LNCaP clone FGC (cell line): ENCODE results near the gene PCDHB7.
"Not testable (repeated sequence)": the region's sequence is repeated elsewhere in the genome, so short reads cannot be mapped to it uniquely, and the experiment has no call there.

ENCODE experiments used
- DNase-seq: peaks from one replicate; pipeline ENCODE4 v3.0.0-alpha.2; 2011; ENCODE audit warnings: low read depth
- H3K4me3 ChIP-seq: 2 replicates; pipeline ENCODE4 v1.5.1; 2011; ENCODE audit warnings: mild to moderate bottlenecking, low read depth, low read length, control low read depth
- TF ChIP-seq, protein P1 (sequence below): IDR thresholded peaks from 2 replicates; pipeline ENCODE4 v1.5.1; 2012; ENCODE audit warnings: mild to moderate bottlenecking; ENCODE audit not compliant: control insufficient read depth, insufficient read depth; ENCODE audit errors: extremely low read depth

PCDHB7 gene

GRCh38 chr5:141177577-141178191 lies 5.2 kb downstream of the PCDHB7 start, which contains the start of gene PCDHB8:
Gene PCDHB8 (plus strand): TSS chr5:141177790. CDS start chr5:141178035, 245 bp downstream.
- not testable (repeated sequence) for DNase-seq
- H3K4me3 ChIP-seq, result peak within 1 kb of the TSS; percentile 6; the same call in 1 of the 2 replicates
- TF ChIP-seq, protein P1, sequence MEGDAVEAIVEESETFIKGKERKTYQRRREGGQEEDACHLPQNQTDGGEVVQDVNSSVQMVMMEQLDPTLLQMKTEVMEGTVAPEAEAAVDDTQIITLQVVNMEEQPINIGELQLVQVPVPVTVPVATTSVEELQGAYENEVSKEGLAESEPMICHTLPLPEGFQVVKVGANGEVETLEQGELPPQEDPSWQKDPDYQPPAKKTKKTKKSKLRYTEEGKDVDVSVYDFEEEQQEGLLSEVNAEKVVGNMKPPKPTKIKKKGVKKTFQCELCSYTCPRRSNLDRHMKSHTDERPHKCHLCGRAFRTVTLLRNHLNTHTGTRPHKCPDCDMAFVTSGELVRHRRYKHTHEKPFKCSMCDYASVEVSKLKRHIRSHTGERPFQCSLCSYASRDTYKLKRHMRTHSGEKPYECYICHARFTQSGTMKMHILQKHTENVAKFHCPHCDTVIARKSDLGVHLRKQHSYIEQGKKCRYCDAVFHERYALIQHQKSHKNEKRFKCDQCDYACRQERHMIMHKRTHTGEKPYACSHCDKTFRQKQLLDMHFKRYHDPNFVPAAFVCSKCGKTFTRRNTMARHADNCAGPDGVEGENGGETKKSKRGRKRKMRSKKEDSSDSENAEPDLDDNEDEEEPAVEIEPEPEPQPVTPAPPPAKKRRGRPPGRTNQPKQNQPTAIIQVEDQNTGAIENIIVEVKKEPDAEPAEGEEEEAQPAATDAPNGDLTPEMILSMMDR, result peak; percentile 43

- H3K4me3 ChIP-seq, DNase-seq: not testable (repeated sequence)
These were observed 6.9 kb downstream of the PCDHB7 start for GRCh38 chr5:141179371-141179770.

DNA sequence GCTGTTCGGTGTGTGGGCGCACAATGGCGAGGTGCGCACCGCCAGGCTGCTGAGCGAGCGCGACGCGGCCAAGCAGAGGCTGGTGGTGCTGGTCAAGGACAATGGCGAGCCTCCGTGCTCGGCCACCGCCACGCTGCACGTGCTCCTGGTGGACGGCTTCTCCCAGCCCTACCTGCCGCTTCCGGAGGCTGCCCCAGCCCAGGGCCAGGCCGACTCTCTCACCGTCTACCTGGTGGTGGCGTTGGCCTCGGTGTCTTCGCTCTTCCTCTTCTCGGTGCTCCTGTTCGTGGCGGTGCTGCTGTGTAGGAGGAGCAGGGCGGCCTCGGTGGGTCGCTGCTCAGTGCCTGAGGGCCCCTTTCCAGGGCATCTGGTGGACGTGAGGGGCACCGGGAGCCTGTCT lies 7.4 kb downstream of the PCDHB7 start:
- not testable (repeated sequence) for H3K4me3 ChIP-seq, DNase-seq

- TF ChIP-seq, protein P1, result no peak
- no peak overlapping the region for H3K4me3 ChIP-seq
- DNase-seq, result no peak
These were observed 7.9 kb downstream of the PCDHB7 start for GRCh38 chr5:141180313-141180712.

- TF ChIP-seq, protein P1, result peak; percentile 59
- H3K4me3 ChIP-seq, result no peak within 1 kb of the TSS; the same call in 1 of the 2 replicates
- no peak for DNase-seq
These were observed 9.8 kb downstream of the PCDHB7 start, which contains the start of gene PCDHB16 for GRCh38 chr5:141182248-141182647. Gene PCDHB16 (plus strand): TSS chr5:141182387. CDS start chr5:141182560, 173 bp downstream.

DNA sequence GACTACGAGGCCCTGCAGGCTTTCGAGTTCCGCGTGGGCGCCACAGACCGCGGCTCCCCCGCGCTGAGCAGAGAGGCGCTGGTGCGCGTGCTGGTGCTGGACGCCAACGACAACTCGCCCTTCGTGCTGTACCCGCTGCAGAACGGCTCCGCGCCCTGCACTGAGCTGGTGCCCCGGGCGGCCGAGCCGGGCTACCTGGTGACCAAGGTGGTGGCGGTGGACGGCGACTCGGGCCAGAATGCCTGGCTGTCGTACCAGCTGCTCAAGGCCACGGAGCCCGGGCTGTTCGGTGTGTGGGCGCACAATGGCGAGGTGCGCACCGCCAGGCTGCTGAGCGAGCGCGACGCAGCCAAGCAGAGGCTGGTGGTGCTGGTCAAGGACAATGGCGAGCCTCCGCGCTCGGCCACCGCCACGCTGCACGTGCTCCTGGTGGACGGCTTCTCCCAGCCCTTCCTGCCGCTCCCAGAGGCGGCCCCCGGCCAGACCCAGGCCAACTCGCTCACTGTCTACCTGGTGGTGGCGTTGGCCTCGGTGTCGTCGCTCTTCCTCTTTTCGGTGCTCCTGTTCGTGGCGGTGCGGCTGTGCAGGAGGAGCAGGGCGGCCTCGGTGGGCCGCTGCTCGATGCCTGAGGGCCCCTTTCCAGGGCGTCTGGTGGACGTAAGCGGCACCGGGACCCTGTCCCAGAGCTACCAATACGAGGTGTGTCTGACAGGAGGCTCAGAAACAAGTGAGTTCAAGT lies 11.8 kb downstream of the PCDHB7 start:
- not testable (repeated sequence) for DNase-seq, H3K4me3 ChIP-seq

DNA sequence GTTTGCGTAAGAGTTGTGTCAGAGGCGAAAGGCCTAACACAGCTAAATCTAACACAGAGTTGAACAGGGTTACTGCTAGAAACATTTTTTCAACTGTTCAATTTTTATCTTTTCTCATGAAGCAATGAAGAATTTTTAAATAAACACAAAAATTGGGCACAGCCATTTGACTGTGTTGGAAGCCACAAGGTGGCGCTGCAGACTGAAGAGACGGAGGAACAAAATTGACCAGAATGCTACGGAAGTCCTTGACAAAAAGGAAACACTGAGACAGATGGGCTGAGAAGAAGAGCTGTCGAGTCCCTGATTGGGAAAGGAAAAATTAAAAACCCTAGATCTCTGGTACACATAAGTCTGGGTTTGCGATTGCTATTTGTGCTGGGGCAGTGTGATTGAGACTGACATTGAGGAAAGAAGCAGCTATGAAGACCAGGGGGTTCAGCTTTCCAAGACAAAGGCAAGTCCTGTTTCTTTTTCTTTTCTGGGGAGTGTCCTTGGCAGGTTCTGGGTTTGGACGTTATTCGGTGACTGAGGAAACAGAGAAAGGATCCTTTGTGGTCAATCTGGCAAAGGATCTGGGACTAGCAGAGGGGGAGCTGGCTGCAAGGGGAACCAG lies 14.6 kb downstream of the PCDHB7 start, which contains the start of gene PCDHB9:
Gene PCDHB9 (plus strand): TSS at position 265 of the 616 bp plus-strand sequence. CDS start 158 bp downstream, at position 423.
- TF ChIP-seq, protein P1, result peak; percentile 60
- DNase-seq, result no peak
- no peak within 1 kb of the TSS for H3K4me3 ChIP-seq

- DNase-seq, H3K4me3 ChIP-seq: not testable (repeated sequence)
These were observed 16.2 kb downstream of the PCDHB7 start for GRCh38 chr5:141188682-141189081.

GRCh38 chr5:141189131-141189530 lies 16.7 kb downstream of the PCDHB7 start:
- not testable (repeated sequence) for DNase-seq

More at GRCh38 chr5:141189131-141189530, 16.7 kb downstream of the PCDHB7 start:
- H3K4me3 ChIP-seq, result not testable (repeated sequence)
